Femur (tissue), 1 donor: ENCODE measurements around the gene IFNL3.
"Not testable (repeated sequence)": the region's sequence is repeated elsewhere in the genome, so short reads cannot be mapped to it uniquely, and the experiment has no call there.

ENCODE experiments used
- DNase-seq: peaks from one replicate; pipeline ENCODE4 v3.0.0-alpha.2; 2017

The IFNL3 gene

GRCh38 chr19:39252458-39252857 is 7.7 kb upstream of the IFNL3 start:
- no peak for DNase-seq

GRCh38 chr19:39251846-39252245 is 7.0 kb upstream of the IFNL3 start:
- DNase-seq, result no peak

GRCh38 chr19:39251081-39251480 is 6.3 kb upstream of the IFNL3 start:
- no peak for DNase-seq

GRCh38 chr19:39248806-39249205 is 4.0 kb upstream of the IFNL3 start, which contains the start of gene IFNL4:
Gene IFNL4 (minus strand): TSS chr19:39248856.
- no peak for DNase-seq

GRCh38 chr19:39247701-39248664 is 3.2 kb upstream of the IFNL3 start:
- no peak for DNase-seq

GRCh38 chr19:39246951-39247669 is 2.3 kb upstream of the IFNL3 start:
- peak; percentile 63 for DNase-seq

- not testable (repeated sequence) for DNase-seq
These were observed 360 bp upstream of the IFNL3 start for GRCh38 chr19:39245166-39245565.

GRCh38 chr19:39243741-39244140 is 1.1 kb downstream of the IFNL3 start:
- DNase-seq, result not testable (repeated sequence)

- no peak for DNase-seq
These were observed 4.4 kb downstream of the IFNL3 start for GRCh38 chr19:39240421-39240820.

GRCh38 chr19:39238944-39239343 is 5.9 kb downstream of the IFNL3 start:
- DNase-seq, result no peak

GRCh38 chr19:39238209-39238608 is 6.6 kb downstream of the IFNL3 start:
- no peak for DNase-seq

GRCh38 chr19:39237200-39238184 is 7.3 kb downstream of the IFNL3 start:
- DNase-seq, result no peak

- no peak for DNase-seq
These were observed 8.3 kb downstream of the IFNL3 start for GRCh38 chr19:39236527-39236926.

GRCh38 chr19:39232708-39233107 is 12.1 kb downstream of the IFNL3 start:
- DNase-seq, result no peak

- DNase-seq, result no peak
These were observed 14.6 kb downstream of the IFNL3 start for GRCh38 chr19:39230096-39230764.

- DNase-seq, result no peak
These were observed 19.9 kb downstream of the IFNL3 start for GRCh38 chr19:39224910-39225309.

- DNase-seq, result no peak
These were observed 21.0 kb downstream of the IFNL3 start for GRCh38 chr19:39223703-39224279.

- not testable (repeated sequence) for DNase-seq
These were observed 25.7 kb downstream of the IFNL3 start for GRCh38 chr19:39219108-39219507.

- DNase-seq, result no peak
These were observed 26.4 kb downstream of the IFNL3 start for GRCh38 chr19:39218230-39219007.

GRCh38 chr19:39217094-39217493 is 27.7 kb downstream of the IFNL3 start:
- no peak for DNase-seq

GRCh38 chr19:39215323-39215722 is 29.5 kb downstream of the IFNL3 start:
- DNase-seq, result not testable (repeated sequence)
